Stimulated activated CD4-positive, alpha-beta T cell treated with anti-CD3 and anti-CD28 coated beads, Interleukin-1b, Interleukin-23, amount 100 ng/mL, for 1 hour (primary cell): ENCODE data around the gene ARMC9.
"Not testable (repeated sequence)": the region's sequence is repeated elsewhere in the genome, so short reads cannot be mapped to it uniquely, and the experiment has no call there.

ENCODE experiments used
- DNase-seq, 2 donors: peaks; one replicate each; pipeline ENCODE4 v3.0.0-alpha.2; 2020; ENCODE audit warnings: low read depth in 2 of 2

ARMC9 gene

GRCh38 chr2:231399046-231399852 is 200.8 kb downstream of the ARMC9 start:
- DNase-seq = no peak

GRCh38 chr2:231399853-231400680 is 201.6 kb downstream of the ARMC9 start:
- DNase-seq = no peak

GRCh38 chr2:231400681-231401080 is 202.2 kb downstream of the ARMC9 start:
- DNase-seq = not testable (repeated sequence)

GRCh38 chr2:231401101-231401500 is 202.7 kb downstream of the ARMC9 start:
- not testable (repeated sequence) for DNase-seq

GRCh38 chr2:231403421-231404182 is 205.2 kb downstream of the ARMC9 start:
- DNase-seq = not testable (repeated sequence)

GRCh38 chr2:231404183-231404578 is 205.8 kb downstream of the ARMC9 start:
- DNase-seq = not testable (repeated sequence)

- not testable (repeated sequence) for DNase-seq
Observed at GRCh38 chr2:231405601-231406367, 207.4 kb downstream of the ARMC9 start.

- DNase-seq = not testable (repeated sequence)
Observed at GRCh38 chr2:231407686-231408085, 209.3 kb downstream of the ARMC9 start.

- not testable (repeated sequence) for DNase-seq
Observed at GRCh38 chr2:231408304-231408703, 209.9 kb downstream of the ARMC9 start.

GRCh38 chr2:231409776-231410175 is 211.3 kb downstream of the ARMC9 start:
- no peak for DNase-seq

- no peak for DNase-seq
Observed at GRCh38 chr2:231410293-231411004, 212.0 kb downstream of the ARMC9 start.

GRCh38 chr2:231411237-231411636 is 212.8 kb downstream of the ARMC9 start:
- no peak for DNase-seq

GRCh38 chr2:231411831-231412617 is 213.6 kb downstream of the ARMC9 start:
- DNase-seq = peak in 1 of 2 donors; percentile 41

- no peak for DNase-seq
Observed at GRCh38 chr2:231412618-231412963, 214.2 kb downstream of the ARMC9 start.

- DNase-seq = no peak
Observed at GRCh38 chr2:231413456-231413855, 215.0 kb downstream of the ARMC9 start.

- DNase-seq = no peak
Observed at GRCh38 chr2:231413921-231414476, 215.6 kb downstream of the ARMC9 start.

- DNase-seq = no peak
Observed at GRCh38 chr2:231415029-231415428, 216.6 kb downstream of the ARMC9 start.

- no peak for DNase-seq
Observed at GRCh38 chr2:231418820-231419640, 220.6 kb downstream of the ARMC9 start.
